HG03060 (cell line): ENCODE data around the gene MLF1.
A peak's percentile ranks its signal among the peaks of the same experiment; 100 is the strongest.
"Not testable (repeated sequence)": the region's sequence is repeated elsewhere in the genome, so short reads cannot be mapped to it uniquely, and the experiment has no call there.

Experiments used
- ATAC-seq: cut with Tn5 transposase; IDR thresholded peaks from one replicate; pipeline ENCODE4 v1.9.1; 2021; ENCODE audit warnings: low read depth, moderate number of reproducible peaks; ENCODE audit not compliant: unreplicated experiment

MLF1 gene, protein sequence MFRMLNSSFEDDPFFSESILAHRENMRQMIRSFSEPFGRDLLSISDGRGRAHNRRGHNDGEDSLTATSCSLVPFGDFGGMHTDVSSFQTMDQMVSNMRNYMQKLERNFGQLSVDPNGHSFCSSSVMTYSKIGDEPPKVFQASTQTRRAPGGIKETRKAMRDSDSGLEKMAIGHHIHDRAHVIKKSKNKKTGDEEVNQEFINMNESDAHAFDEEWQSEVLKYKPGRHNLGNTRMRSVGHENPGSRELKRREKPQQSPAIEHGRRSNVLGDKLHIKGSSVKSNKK

DNA sequence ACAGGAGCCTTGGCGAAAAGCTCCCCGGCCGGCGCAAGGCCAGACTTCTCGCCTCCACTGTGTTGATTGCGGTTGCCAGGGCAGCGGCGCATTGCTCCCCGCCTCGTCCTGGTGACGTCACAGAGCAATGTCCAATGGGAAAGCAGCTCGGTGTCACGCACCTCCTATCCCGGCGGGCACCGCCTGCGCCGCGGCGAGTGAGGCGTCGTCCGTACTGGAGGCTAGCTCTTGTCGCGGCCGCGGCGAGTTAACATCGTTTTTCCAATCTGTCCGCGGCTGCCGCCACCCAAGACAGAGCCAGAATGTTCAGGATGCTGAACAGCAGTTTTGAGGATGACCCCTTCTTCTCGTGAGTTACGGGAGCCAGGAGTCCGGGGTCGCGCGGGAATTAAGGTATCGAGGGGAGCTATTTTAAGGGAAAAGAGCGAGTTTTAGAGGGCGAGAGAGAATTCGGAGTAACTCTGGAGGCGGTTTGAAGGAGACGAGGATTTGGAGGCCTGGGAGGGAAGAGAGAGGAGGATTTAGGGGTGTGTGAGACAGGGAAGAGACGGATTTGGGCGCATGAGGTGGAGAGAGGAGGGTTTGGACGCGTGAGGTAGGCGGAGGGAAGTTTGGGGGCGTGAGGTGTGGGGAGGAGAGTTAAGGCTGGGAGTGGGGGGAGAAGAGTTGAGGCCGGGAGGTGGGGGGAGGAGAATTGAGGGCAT, at the start of gene MLF1:
TSS of gene MLF1 (plus strand) at position 196 of the 704 bp plus-strand sequence. CDS start at position 303, 107 bp downstream.
- ATAC-seq = no peak

DNA sequence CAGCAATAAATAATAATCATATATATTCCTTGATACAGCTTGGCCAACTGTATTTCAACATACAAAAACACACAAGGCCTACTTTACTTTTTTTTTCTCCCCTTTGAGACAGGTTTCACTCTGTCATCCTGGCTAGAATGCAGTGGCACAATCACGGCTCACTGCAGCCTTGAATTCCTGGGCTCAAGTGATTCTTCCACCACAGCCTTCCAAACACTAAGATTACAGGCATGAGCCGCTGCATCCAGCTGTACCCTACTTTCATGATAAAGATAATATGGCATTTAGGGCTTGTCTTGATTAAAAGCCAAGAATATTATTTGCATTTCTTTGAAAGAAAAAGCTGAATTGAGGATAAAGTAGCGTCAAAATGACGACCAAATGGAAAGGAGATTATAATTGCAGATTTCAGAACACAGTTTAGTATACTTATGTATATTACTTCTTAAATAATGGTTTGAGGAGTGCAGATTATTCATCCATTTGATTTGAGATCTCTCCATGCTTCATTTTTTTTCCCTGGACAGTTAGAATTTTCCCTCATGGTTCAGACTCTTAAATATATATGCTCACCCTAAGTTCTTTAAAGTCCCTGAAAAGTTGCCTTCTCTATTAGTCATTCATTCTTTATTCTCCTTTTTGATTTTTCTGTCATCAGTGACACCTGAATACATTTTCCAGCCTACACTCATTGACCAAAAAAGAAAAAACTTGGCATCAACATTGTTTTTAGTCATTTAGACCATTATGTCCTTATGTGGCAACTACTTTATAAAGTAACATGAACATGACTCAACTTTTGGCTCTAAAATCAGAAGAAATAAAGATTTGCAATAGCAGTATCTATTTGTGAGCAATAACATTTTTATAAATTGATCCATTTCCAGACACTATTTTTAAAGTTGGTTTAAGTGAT, 48.5 kb upstream of the MLF1 start:
- ATAC-seq = no peak

DNA sequence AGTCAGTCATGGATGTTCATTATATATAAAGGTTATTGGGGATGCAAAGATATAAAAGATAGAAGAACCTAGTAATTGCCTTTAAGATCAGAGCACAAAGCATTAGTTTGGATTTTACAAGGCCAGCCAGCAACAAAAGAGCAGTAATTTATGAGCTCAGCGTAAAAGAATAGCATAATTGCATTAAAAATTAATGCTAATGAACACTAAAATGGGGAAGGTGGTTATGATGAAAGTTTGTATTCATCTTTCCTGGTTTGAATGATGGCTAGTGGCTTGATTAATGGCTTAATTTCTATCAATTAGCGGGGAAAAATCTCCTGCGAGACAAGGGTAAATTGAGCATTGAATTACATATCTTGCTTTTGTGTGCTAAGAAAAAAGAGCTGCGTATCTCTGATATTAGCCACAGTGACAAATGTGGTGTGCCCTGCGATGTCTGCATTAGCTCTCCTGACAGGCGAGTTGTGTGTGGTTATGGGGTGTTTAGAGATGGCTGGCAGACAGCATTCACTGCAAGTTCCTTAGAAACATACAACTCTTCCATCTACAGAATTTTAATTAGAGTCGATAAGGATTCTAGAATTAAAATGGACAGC, 42.8 kb upstream of the MLF1 start:
- no peak for ATAC-seq

DNA sequence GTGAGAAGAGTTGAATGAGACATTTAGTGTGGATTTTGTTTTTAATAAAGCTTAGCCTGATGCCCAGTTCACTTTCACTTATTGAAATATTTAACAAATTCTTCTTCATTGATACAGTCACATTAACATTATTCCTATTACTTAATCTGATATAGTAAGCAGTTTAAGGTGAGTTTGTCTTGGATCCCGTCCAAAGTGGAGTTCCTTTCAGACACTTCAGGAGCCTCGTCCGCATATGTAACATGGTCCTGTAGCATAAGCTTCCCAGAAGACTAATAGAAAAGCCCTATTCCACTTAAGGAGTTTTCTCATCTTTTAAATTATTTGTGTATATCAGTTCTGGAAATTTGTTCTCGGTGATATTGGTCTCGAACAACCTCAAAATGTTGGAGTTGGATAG, 39.7 kb upstream of the MLF1 start:
- no peak for ATAC-seq

DNA sequence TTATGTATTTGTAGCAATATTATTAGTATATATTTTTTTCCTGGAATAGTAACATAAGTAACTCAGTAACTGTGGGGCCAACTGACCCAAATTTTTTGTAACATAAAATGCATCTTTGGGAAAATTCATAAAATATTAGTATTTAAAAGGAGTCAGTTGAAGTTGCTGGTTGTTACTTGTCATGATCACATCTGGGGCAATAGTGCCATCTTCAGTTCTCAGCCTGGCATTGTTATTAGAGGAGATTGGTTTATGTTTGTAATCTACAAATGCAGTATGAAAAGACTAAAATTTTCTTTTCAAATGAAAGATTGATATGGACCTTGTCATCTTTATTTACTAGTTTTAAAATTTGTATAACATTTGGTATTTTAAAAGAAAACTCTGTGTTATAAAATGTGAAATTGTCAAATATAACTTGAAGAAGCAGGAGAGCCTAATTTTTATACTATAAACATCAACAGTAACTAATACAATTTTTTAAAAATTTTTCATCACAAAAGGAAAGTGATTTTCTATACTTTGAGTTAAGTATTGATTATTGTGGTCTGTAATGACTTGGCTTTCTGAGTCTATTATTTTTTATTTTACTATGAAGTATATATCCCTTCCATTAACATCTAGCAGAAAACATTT, 38.8 kb upstream of the MLF1 start:
- ATAC-seq = peak; percentile 51

DNA sequence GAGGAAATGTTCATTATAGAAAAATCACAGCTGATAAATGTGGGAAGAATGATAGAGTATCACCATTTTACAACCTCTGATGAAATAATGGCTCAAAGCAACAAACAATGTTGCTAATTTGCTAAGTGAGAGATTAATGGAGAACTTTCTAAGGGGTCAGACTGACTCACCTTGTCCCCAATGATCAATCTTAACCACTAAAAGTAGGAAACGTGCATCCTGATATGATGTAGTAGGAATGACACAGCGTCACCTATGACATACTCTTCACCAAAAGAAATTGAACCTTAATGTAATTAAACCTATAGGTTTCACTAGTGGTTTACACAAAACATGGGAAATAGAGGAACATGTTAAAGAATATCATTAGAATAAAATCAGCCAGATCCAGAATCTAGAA, 35.1 kb upstream of the MLF1 start:
- ATAC-seq = no peak

DNA sequence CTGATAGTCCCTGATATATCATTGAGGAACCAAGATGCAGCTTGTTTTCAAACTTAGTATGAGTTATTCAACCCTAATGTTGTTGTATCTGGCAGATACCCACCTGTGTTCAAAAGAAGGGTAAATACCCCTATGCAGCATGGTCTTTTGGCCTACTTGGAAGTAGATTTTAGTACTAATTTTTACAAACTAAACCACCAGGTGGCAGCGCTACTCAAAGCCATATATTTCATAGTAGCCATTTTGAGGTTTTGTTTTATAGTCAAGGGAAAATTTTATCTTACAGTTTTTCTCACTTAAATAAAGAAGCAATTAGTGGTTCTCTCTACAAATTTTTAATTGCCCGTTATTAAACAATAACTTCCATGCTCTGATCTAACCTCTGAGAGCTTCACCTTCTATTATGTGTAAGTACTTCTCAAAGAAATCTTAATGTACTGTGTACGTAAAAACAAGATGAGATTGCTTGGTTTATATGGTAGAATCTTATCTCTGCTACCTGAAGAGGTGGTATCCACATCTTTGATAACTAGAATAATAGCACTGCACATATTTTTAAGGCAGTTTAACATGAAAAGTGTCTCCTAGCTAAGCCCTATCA, 31.5 kb upstream of the MLF1 start:
- no peak for ATAC-seq

DNA sequence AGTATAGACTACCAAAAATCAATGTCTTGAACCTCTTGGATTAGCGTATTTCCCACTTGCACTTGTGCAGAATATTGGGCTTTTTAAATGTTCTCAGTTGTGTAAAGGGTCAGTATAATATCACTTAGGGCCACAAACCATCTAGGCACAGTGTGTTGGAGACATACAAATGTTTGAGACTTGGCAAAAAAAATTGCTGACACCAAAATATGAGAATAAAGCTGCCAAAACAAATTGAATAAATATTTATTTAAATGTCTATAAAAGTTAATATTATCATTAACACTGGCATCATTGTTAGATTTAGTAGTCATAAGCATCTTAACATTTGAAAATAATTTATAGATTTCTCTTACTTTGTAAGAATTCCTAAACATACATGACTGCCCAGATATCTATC, 30.9 kb upstream of the MLF1 start:
- no peak for ATAC-seq

DNA sequence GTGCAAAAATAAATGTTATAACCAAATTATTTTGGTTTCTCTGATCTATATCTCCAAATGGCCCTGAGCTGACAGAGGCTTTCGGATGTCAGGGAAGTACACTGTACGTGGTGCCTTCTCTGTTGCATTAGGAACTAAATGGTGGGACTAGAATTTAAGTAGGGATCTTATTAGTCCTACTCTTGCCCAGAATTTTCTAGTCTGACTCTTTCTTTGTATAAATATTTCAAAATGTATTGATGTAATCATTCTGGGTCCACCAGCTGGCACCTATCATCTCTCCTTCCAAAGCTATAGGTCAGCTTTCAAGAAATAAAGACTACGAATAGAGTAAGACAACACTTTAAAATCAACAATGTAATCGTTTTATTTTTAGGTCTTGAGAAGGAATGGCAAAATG, 22.3 kb upstream of the MLF1 start:
- no peak for ATAC-seq

DNA sequence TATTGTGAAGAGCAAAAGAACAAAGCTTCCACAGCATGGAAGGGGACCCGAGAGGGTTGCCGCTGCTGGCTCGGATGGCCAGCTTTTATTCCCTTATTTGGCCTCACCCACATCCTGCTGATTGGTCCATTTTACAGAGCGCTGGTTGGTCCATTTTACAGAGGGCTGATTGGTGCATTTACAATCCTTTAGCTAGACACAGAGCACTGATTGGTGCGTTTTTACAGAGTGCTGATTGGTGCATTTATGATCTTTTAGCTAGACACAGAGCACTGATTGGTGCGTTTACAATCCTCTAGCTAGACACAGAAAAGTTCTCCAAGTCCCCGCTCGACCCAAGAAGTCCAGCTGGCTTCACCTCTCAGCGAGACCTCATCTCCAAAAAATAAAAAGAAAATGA, 21.1 kb upstream of the MLF1 start:
- ATAC-seq = not testable (repeated sequence)

DNA sequence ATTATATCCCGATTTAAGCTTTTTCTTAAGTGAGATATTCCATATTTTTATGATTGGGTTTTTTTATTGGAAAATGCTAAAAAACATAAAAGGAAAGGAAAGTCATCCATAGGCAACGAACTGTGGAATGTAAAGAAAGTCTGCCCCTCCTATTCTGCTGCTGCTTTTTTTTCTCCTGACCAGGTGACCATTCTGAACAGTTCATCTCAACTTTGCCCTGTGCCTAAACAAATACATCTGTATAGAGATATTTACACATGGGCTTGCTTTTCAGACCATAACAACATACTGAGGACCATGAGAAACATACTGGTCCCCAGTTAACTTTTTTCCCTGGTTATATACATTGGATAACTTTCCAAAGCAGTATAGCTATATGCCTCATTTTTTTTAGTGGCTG, 18.9 kb upstream of the MLF1 start:
- no peak for ATAC-seq

DNA sequence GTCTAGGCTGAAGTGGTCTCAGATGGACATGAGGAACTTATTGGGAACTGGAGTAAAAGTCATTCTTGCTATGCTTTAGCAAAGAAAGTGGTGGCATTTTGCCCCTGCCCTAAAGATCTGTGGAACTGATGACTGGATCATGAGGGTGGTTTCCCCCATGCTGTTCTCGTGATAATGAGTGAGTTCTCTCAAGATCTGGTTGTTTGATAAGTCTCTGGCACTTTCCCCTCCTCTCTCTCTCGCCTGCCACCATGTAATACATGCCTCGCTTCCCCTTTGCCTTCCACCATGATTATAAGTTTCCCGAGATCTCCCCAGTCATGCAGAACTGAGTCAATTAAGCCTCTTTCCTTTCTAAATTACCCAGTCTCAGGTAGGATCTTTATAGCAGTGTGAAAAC, 11.5 kb upstream of the MLF1 start:
- ATAC-seq = no peak

DNA sequence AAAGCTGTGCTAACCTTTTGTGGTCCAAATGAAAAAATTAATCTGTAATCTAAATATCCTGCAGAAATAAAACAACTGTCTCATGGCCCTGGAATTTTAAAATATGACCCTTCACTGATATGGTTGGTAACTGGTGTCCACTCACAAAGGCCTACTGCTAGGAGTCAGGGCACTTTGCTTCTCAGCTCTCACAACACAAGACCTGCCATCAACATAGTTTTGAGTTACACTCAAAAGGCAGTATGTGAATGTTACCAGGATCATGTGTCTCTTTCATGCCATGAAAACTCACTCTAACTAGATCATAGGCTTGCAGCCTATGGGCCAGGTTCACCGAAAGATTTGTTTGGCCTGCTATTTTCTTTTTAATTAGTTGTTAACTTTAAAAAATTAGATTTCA, 10.0 kb upstream of the MLF1 start:
- ATAC-seq = no peak

DNA sequence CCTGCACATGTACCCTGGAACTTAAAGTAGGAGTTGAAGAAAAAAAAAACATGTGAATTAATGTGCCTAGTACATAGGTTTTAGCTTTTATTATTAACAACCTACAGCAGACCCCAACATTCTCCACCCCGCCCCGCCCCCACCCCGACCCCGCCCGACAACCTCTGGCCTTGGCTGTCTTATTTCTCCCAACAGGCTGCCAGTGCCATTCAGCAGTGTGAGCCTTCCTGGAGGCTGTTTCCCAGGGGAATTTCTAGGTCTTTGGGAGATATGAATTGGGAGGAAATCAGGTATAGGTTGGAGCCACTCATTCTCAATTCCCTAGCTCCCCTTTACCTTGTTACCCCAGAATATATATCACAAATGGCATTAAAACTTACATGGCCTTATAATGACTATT, 8.3 kb upstream of the MLF1 start:
- no peak for ATAC-seq

DNA sequence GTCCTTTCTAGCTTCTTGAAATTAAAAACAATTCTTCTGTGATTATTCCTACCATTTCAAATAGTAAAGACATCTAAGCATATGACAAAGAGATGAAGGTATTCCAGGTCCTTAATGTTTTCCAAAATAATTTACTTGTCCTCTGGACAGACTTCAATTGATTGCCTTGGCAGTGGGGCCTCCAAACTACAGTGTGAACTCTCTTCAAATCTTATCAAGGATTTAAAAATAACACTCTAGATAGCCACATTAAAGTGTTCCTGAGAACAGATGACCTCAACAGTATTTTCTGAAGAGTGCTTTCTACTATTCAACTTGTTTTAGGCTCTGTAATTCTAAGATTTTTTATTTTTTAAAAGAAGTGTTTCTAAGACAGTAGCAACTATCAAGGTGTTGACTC, 7.9 kb upstream of the MLF1 start:
- no peak for ATAC-seq

DNA sequence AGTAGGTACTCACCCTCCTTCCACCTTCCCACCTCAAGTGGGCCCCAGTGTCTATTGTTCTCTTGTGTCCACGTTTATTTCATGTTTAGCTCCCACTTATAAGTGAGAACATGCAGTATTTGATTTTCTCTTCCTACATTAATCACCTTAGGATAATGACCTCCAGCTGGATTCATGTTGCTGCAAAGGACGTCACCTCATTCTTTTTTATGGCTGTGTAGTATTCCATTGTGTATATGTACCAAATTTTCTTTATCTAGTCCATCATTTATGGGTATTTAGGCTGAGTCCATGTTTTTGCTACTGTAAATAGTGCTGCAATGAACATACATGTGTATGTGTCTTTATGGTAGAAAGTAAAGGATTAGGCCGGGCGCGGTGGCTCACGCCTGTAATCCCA, 5.9 kb upstream of the MLF1 start:
- ATAC-seq = no peak

DNA sequence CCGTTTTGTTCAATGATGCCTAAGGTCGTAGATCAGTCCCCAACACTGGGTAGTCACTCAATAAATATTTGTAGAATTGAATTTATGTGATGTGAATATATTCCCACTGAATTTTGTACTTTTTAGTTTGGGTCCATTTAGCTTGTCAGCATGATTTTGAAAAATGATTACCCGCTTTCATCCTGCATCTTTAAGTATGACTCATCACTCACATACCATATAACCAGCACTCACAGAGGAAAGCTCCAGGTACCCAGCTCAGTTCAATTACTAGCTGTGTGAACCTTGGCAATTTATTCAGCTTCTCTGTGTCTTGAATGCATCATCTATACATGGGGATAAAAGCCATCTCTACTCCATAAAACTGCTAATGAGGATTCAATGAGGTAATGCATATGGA, 2.2 kb upstream of the MLF1 start:
- no peak for ATAC-seq

DNA sequence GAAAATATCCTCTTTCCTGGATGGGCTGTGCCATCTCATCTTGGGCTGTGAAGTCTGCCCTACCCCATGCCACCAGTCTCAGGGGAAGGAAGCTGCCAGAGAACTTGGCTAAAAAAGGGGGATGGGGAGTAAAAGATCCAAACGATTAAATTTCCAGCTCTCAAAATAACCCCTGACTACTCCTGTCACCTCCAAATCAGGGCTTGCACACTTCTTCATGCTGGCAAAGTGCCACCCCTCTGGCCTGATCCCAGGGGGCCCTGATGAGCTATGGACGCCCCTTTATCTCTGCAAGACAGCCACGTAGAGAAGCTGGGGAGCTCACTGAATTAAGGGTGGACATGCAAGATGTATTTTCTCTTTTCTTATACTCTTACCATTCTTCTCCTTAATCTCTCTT, 1.2 kb upstream of the MLF1 start:
- ATAC-seq = no peak

DNA sequence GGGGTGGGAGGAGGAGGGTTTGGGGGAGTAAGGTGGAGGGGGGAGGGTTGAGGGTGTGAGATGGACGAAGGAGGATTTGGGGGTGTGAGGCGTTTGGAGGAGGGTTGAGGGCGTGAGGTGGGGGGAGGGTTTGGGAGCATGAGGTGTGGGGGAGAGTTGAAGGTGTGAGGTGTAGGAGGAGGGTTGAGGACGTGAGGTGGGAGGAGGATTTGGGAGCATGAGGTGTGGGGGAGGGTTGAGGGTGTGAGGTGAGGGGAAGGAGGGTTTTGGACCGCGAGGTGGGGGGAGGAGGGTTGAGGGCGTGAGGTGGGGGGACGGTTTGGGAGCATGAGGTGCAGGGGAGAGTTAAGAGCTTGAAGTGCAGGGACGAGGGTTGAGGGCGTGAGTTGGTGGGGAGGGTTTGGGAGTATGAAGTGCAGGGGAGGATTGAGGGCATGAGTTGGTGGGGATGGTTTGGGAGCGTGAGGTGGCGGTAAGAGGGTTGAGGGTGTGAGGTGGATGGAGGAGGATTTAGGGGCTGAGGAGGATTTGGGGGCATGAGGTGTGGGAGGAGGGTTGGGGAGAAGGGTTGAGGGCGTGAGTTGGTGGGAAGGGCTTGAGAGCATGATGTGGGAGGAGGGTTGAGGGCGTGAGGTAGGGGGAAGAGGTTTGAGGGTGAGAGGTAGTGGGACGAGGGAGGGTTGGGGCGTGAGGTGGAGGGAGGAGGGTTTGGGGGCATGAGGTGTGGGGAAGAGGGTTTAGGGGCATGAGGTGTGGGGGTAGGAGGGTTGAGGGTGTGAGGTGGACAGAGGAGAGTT, 1.2 kb downstream of the MLF1 start:
- ATAC-seq = no peak

DNA sequence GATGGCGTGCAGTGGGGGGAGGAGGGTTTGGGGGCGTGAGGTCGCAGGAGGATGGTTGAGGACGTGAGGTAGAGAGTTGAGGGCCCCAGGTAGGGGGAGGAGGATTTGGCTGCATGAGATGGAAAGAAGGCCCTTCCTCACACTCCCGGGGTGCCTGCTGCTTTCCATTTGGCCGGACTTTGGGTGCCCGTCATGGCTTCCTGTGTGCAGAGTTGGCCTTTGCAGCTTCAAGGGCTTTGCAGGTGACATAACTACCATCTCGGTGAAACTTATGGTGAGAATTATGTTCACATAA, 1.7 kb downstream of the MLF1 start:
- ATAC-seq = no peak
